ENCODE measurements around the gene ZNF219. TPM values are rescaled to one million over a fixed set of nuclear protein-coding genes. Genes with fewer than 3 reads are reported as not detected.

ZNF219 gene
- total RNA-seq, 2 experiments from 2014 or later: 5.8 to 5.9 TPM

DNA sequence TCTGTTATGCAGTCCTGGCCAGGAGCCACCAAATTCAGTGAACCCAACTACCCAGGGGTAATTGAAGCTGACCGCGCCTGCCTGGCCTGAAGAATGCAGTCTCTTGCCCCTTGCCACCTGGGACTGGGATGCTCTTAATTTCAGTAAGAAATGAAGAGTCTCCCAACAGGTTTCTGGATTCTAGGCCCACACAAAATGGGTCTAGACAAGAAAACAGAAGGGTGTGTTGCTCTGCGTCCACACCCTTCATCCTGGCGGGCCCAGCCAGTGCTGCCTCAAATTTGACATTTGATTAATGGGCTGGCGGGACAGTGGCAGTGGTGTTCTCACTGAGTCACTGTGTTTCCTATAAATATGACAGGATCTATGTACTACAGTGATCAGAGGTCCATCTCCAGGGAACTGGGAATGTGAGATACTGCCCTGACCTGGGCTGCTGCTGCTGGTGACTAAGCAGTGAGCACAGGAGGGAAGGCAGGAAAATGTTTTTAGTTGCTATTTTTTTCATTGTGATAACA lies 8.9 kb upstream of the ZNF219 start:
- CTCF ChIA-PET: interaction anchor here (6.7 to 12.5 kb wide), 3 partner anchors 16 to 93 kb away, joined by 109 to 339 read pairs (median 147); no protein-coding TSS in a partner anchor
- Mint-ChIP-seq H3K27me3 (no peaks in the 10 kb centered on the region), H3K27ac (no peak overlapping the region), H3K4me1 (peaks cover 46% of the 10 kb centered on the region), H3K4me3 (no peak overlapping the region), H3K36me3 (peaks cover 2% of the 10 kb centered on the region), H3K9me3 (ENCODE audit: low read depth) (no peaks in the 10 kb centered on the region)
- DNase-seq: no peak
- ATAC-seq: no peak

DNA sequence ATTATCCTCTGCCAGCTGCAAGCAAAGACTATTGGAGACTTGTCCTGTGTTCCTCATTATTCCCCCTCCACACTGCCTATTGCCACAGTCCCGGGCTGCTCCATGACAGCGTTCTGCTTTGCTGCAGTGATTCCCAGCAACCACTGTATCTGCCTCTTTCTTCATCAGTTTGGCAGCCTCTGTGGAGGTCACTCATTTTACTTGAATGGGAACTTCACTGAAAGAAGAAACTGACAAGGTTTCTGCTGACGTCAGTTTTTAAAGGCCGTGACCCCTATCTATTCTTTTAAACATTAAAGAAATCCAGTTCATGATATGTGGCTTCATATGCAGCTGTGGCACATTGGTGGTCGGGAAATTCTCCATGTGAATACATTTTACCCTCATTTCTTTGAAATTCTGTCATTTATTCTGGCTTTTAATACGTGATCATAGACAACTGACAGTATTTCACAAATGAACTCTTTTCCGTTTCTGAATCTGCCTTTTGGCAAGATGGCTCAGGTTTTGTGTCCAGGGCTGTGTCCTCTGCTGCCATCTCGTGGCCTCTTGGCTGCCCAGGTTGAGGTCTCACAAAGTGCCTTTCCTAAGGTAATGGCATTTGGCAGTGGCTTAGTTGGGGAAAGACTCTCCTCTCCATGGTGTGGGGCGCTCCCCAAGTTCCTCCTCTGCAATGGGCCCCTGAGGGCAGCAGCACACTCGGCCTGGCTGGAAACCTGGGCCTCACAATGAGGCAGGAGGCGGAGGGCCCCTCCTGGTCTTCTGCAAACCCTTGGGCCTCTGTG lies 8.2 kb upstream of the ZNF219 start:
- ATAC-seq: no peak
- Mint-ChIP-seq H3K9me3 (ENCODE audit: low read depth) (no peaks in the 10 kb centered on the region), H3K36me3 (peaks cover 2% of the 10 kb centered on the region), H3K4me1 (peaks cover 52% of the 10 kb centered on the region), H3K27me3 (no peaks in the 10 kb centered on the region), H3K27ac (no peak overlapping the region), H3K4me3 (no peak overlapping the region)
- DNase-seq: peak; percentile 85
- CTCF ChIA-PET: interaction anchor here (6.7 to 12.5 kb wide), 3 partner anchors 16 to 93 kb away, joined by 109 to 339 read pairs (median 147); no protein-coding TSS in a partner anchor

GRCh38 chr14:21106176-21106497 lies 7.7 kb upstream of the ZNF219 start:
- Mint-ChIP-seq H3K27ac (no peak overlapping the region), H3K9me3 (ENCODE audit: low read depth) (no peaks in the 10 kb centered on the region), H3K36me3 (peaks cover 2% of the 10 kb centered on the region), H3K4me1 (peaks cover 56% of the 10 kb centered on the region), H3K27me3 (no peaks in the 10 kb centered on the region), H3K4me3 (no peak overlapping the region)
- ATAC-seq (no peak), DNase-seq (no peak)
- CTCF ChIA-PET: interaction anchor here (1.6 to 12.5 kb wide), 6 partner anchors 10 to 135 kb away, joined by 4 to 339 read pairs (median 60); no protein-coding TSS in a partner anchor

DNA sequence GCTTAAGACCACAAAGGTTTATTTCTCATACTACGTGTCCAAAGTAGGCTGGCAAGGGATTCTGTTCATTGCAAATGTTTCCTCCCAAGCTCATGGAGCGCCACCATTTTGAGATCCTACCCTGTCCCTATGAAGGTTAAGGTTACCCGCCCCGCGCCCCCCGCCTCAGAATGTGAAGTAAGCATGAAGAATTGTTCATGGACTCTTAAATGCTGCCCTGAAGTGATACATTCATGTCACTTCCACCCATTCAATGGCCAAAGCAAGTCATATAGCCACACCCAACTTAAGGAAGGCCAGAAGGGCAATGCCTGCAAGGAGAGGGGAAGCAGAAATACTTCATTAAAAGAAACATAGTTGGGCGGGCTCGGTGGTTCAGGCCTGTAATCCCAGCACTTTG lies 6.6 kb upstream of the ZNF219 start:
- H3K4me1 Mint-ChIP-seq: peaks cover 47% of the 10 kb centered on the region
- peak overlapping the region; percentile 97 for H3K4me3 Mint-ChIP-seq
- CTCF ChIA-PET: interaction anchor here (0.6 to 12.5 kb wide), 30 partner anchors 11 to 481 kb away, joined by 3 to 339 read pairs (median 6); partner anchors contain the start of genes ARHGEF40, CHD8 and RNASE8
- H3K9me3 Mint-ChIP-seq (ENCODE audit: low read depth): no peaks in the 10 kb centered on the region
- DNase-seq (no peak), ATAC-seq (no peak)
- peaks cover 2% of the 10 kb centered on the region for H3K36me3 Mint-ChIP-seq
- H3K27ac Mint-ChIP-seq: no peak overlapping the region
- H3K27me3 Mint-ChIP-seq: no peaks in the 10 kb centered on the region

DNA sequence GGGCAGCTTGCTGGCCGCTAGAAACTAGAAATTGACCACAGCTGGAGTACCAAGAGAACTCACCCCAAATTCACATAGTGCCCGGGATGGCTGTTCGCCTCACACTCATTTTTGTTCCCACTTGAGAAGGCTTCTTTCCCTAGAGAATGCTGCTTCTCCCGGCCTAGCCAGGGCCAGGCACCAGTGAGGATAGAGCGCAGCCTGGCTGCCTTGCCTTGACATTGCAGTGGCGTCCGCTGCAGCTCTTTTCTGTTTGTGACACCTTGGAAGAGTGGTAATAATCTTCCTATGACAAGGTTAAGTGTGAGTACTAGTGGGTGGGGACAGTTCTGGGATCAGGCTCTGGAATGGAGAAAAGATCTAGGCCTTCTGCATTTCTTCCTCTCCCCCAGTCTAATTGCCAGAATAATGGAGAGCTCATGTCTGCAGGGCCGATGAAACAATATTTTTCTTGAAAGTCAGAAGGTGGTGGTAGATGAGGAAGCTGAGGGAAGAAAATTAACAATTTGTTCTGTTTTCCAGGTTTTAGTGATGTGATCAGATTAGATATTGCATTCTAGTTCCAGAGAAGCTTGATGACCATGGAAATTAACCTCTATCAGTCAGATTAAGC lies 6.1 kb upstream of the ZNF219 start:
- Mint-ChIP-seq H3K4me3 (peak overlapping the region; percentile 97), H3K4me1 (peaks cover 45% of the 10 kb centered on the region), H3K36me3 (peaks cover 2% of the 10 kb centered on the region), H3K27ac (peak overlapping the region; percentile 98), H3K9me3 (ENCODE audit: low read depth) (no peaks in the 10 kb centered on the region), H3K27me3 (peaks cover 4% of the 10 kb centered on the region)
- CTCF ChIA-PET: interaction anchor here (0.6 to 12.5 kb wide), 40 partner anchors 8 to 643 kb away, joined by 3 to 339 read pairs (median 4); partner anchors contain the start of genes ARHGEF40, CHD8, PIP4P1 and RNASE8
- DNase-seq: peak; percentile 82
- peak; percentile 50 for ATAC-seq

GRCh38 chr14:21103710-21104447 lies 5.4 kb upstream of the ZNF219 start:
- Mint-ChIP-seq H3K27me3 (peaks cover 11% of the 10 kb centered on the region), H3K27ac (peak overlapping the region; percentile 98), H3K9me3 (ENCODE audit: low read depth) (no peaks in the 10 kb centered on the region), H3K36me3 (peaks cover 3% of the 10 kb centered on the region), H3K4me3 (peak overlapping the region; percentile 97), H3K4me1 (peaks cover 49% of the 10 kb centered on the region)
- CTCF ChIA-PET: interaction anchor here (0.7 to 12.5 kb wide), 38 partner anchors 9 to 643 kb away, joined by 3 to 339 read pairs (median 4); partner anchors contain the start of genes ARHGEF40, CHD8, PIP4P1 and RNASE8
- ATAC-seq (peak; percentile 90), DNase-seq (peak; percentile 98)

DNA sequence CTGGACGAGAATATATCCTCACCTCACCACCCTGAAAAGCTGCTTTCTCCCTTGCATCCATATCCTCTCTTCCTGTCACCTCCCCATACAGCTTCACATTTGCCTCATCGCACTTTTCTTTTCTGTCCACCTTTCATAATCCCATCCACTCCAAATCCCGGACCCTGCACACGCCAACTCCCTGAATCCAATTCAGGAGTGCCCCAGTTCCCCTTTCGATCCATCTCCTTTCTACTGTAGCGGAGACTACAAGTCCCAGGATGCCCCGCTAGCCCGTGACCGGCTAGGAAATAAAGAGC lies 4.9 kb upstream of the ZNF219 start:
- H3K27me3 Mint-ChIP-seq: peaks cover 13% of the 10 kb centered on the region
- H3K4me1 Mint-ChIP-seq: peaks cover 52% of the 10 kb centered on the region
- H3K27ac Mint-ChIP-seq: peak overlapping the region; percentile 98
- H3K36me3 Mint-ChIP-seq: peaks cover 4% of the 10 kb centered on the region
- CTCF ChIA-PET: interaction anchor here (0.7 to 12.5 kb wide), 20 partner anchors 12 to 642 kb away, joined by 3 to 339 read pairs (median 4); partner anchors contain the start of genes ARHGEF40 and PIP4P1
- ATAC-seq (no peak), DNase-seq (no peak)
- H3K4me3 Mint-ChIP-seq: peak overlapping the region; percentile 97
- H3K9me3 Mint-ChIP-seq (ENCODE audit: low read depth): no peaks in the 10 kb centered on the region

DNA sequence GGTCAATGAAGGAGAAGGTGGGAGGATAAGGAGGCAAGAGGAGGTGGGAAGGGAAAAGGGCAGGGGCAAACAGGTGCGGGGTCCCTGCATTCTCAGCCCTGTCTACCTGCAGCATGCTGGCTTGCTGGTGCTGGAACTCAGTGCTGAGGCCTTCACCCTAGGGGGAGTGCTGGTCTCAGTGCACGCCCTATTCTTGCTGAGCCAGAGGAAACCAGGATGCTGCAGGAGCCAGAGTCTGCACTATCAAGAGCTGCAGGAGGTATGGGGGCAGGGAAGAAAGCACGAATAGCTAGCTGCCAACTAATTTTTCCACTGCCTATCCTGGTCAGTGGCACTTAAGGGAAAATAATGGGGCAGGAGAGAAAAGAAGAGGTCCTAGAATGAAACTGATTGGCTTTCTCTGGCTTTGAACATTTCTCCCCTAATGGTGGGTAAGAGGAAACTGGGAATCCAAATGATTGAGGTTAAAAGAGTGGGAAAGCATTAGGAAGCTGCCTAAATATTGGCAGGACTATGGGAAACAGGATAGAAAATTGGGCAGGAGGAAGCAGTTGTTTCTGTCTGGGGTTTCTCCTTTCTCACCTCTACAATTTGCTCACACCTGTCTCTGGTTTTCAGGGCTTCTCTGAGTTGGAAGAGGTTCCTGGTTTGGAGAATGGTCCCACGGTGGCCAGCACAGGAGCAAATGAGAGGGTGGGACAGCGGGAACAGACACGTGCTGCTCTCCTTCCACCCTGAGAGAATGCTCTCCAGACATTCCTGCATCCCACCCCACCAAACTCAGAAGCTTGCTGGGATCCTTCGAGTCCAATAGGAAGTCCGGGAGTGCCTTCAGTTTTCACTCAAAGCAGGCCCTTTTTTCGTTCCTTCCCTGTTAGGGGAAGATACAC lies 4.3 kb upstream of the ZNF219 start:
- CTCF ChIA-PET: interaction anchor here (0.7 to 12.5 kb wide), 18 partner anchors 12 to 642 kb away, joined by 3 to 339 read pairs (median 4); partner anchors contain the start of genes ARHGEF40 and PIP4P1
- Mint-ChIP-seq H3K27me3 (peaks cover 13% of the 10 kb centered on the region), H3K9me3 (ENCODE audit: low read depth) (no peaks in the 10 kb centered on the region), H3K27ac (peak overlapping the region; percentile 98), H3K4me3 (peak overlapping the region; percentile 97), H3K4me1 (peaks cover 52% of the 10 kb centered on the region), H3K36me3 (peaks cover 4% of the 10 kb centered on the region)
- ATAC-seq (no peak), DNase-seq (no peak)

GRCh38 chr14:21101802-21102413 lies 3.5 kb upstream of the ZNF219 start:
- Mint-ChIP-seq H3K9me3 (ENCODE audit: low read depth) (no peaks in the 10 kb centered on the region), H3K4me1 (peaks cover 51% of the 10 kb centered on the region), H3K4me3 (peak overlapping the region; percentile 97), H3K27ac (peak overlapping the region; percentile 98), H3K36me3 (peaks cover 4% of the 10 kb centered on the region), H3K27me3 (peaks cover 19% of the 10 kb centered on the region)
- CTCF ChIA-PET: interaction anchor here (1.0 to 12.5 kb wide), 9 partner anchors 11 to 130 kb away, joined by 3 to 339 read pairs (median 4); partner anchors contain the start of gene ARHGEF40
- DNase-seq (no peak), ATAC-seq (no peak)

- DNase-seq: no peak
- no peaks in the 10 kb centered on the region for H3K9me3 Mint-ChIP-seq (ENCODE audit: low read depth)
- H3K4me3 Mint-ChIP-seq: peak within 1 kb of the TSS; percentile 73
- H3K27ac Mint-ChIP-seq: peak within 1 kb of the TSS; percentile 98
- H3K4me1 Mint-ChIP-seq: peaks cover 44% of the 10 kb centered on the region
- ATAC-seq: no peak
- H3K36me3 Mint-ChIP-seq: peaks cover 4% of the 10 kb centered on the region
- CTCF ChIA-PET: interaction anchor here (0.6 to 12.5 kb wide), 7 partner anchors 10 to 129 kb away, joined by 3 to 339 read pairs (median 4); no protein-coding TSS in a partner anchor
- peaks cover 21% of the 10 kb centered on the region for H3K27me3 Mint-ChIP-seq
Measured at GRCh38 chr14:21100931-21101330, 2.5 kb upstream of the ZNF219 start, which contains the start of gene TMEM253. TMEM253 (plus strand) TSS chr14:21101066; CDS start chr14:21101344, 278 bp downstream.

- CTCF ChIA-PET: interaction anchor here (1.0 to 12.5 kb wide), 3 partner anchors 8 to 84 kb away, joined by 5 to 339 read pairs (median 109); no protein-coding TSS in a partner anchor
- Mint-ChIP-seq H3K4me1 (peaks cover 38% of the 10 kb centered on the region), H3K36me3 (peaks cover 4% of the 10 kb centered on the region), H3K9me3 (ENCODE audit: low read depth) (no peaks in the 10 kb centered on the region), H3K27ac (no peak overlapping the region), H3K4me3 (peak overlapping the region; percentile 73), H3K27me3 (peaks cover 21% of the 10 kb centered on the region)
- ATAC-seq (no peak), DNase-seq (no peak)
Measured at GRCh38 chr14:21099596-21099985, 1.1 kb upstream of the ZNF219 start.
